GM18858 (cell line): ENCODE measurements around the gene SNED1.

Source experiments
- ATAC-seq: cut with Tn5 transposase; IDR thresholded peaks from one replicate; pipeline ENCODE4 v1.9.1; 2021; ENCODE audit not compliant: unreplicated experiment

Gene SNED1

DNA sequence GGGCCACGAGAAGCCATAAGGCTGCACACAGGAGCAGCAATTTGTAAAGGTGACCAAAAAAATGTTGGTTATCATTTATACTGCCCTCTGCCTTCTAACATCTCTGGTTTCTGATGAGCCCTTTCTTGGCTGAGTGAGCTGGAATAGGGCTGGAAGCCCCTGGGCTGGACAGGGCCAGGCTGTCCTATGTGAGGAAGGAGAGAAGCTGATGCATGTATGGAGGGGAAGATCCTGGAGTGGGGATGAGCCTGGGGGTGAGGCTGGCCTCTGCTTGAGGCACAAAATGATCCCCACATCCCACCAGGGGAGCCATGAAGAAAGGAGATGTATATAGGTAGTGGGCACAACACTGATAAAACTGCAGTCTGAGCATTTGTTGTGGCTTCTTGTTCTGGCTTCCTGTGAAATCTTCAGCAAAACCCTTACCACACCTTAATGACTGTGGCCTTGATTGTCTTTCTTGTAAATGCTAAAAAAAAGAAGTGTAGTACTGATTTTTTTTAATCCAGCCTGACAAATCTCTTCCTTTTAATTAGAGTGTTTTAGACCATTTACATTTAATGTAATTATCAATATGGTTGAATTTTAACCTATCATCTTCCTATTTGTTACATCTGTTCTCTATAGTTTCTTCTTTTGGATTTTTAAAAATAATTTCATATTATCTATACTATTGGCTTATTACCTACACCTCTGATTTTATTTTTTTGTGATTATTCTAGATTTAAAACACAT lies 5.6 kb downstream of the SNED1 start:
- ATAC-seq = no peak

DNA sequence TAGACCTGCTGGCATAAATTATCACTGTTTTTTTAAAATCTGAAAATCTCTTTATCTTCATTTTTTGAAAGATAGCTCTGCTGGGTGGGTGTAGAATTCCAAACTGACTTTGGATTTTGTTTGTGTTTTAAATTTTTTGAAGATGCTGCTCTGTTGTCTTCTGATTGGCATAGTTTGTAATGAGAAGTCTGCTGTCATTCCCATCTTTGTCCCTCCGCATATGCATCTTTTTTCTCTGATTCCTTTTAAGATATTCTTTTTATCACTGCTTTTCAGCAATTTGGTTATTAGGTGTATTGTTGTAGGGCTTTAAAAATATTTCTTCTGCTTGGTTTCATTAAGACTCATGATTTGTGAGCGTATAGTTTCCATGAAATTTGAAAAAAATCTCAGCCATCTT lies 7.2 kb downstream of the SNED1 start:
- ATAC-seq = no peak

DNA sequence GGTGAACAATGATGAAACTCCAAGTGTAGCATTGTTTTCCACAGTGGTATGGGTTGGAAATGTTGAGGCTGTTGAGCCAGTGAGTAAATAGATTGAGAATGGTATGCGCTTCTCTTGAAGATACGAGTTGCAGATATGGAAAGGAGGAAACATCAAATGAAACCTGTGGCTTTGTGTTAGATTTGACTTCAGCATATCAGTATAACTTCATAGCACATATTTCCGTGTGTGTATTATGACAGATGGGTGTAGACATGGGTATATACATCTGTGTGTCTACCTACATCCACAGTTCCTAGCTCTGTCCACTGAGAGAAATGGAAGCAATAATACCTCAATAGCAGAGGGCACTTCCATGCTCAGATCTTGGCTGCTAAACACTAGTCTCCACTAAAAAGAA lies 8.0 kb downstream of the SNED1 start:
- no peak for ATAC-seq

DNA sequence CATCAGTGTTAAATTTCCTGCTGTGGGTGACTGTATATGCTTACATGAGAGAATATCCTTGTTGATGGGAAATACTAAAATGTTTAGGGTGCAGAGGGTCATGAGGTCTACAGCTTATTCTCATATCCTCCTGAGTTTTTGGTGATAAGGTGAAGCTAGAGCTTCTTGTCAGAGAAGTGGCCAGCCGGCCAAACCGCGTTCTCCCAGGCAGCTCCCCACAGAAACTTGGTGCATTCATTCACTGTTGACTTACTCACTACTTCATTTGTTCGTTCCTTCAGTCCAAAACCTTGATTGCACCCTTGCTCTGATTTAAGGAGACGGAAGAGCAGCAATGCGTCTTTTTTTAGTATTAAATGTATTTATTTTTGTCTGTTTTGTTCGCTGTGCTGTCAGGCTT lies 8.7 kb downstream of the SNED1 start:
- ATAC-seq = no peak

- no peak for ATAC-seq
Observed at GRCh38 chr2:241007880-241008710, 9.7 kb downstream of the SNED1 start.

- ATAC-seq = no peak
Observed at GRCh38 chr2:241008711-241009121, 10.3 kb downstream of the SNED1 start.

DNA sequence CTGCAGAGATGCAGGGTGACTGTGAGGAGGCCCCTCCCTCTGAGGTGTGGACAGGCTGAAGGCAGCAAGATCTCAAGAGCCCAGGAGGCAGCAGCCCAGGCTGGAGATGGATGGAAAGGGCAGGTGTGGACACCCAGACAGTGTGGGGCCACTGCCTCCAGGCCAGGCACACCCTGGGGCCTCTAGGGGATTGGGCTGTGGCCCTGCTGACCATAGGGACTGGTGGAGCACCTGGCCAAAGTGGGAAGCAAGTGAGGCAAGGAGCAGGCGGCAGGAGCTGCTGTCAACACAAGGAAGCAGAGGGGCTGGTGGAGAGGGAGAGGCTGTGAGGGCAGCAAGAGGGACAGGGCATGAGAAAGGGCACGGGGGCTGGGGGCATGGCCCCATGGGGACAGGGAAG lies 10.8 kb downstream of the SNED1 start:
- no peak for ATAC-seq

DNA sequence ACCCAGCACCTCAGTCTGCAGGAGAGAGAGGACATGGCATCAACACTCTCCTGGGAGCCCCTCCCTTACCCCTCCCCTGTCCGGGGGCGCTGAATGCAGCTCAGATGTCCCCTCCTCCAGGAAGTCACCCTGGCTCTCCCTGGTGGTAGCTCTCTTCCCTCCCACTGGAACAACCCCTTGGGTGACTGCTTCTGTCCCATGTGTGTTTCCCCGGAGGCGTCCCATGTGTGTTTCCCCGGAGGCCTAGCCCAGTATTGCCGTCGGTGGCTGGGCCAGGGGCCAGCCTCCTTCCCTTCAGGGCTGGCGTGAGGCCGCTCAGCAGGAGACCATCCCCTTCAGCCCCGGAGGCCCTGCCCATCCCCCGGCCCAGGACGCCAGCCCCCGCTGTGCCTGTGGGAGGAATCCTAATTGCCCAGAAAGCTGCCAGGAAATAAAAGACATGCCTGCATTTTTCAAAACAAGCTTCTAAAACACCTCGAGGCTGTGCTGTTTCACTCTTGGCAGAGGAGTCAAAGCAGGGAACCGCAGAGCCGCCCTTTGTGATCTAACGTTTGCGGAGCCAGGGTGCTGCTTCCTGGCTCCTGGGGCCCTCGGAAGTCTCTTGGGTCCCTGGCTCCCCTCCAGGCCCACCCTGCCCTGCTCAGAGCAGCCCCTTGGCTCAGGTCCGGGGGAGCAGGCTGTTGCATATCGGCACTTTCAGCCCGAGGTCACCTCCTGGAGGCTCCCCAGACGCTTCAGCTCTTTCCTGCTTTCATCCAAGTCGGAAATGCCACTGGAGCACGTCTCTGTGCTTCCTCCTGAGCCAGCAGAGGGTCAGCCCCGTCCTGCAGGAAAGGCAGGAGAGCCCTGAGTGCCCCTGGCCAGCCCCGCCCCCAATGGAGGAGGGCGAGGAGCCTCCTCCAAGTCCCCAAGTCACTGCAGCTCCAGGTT lies 11.4 kb downstream of the SNED1 start:
- no peak for ATAC-seq

GRCh38 chr2:241010531-241011295 lies 12.3 kb downstream of the SNED1 start:
- no peak for ATAC-seq

DNA sequence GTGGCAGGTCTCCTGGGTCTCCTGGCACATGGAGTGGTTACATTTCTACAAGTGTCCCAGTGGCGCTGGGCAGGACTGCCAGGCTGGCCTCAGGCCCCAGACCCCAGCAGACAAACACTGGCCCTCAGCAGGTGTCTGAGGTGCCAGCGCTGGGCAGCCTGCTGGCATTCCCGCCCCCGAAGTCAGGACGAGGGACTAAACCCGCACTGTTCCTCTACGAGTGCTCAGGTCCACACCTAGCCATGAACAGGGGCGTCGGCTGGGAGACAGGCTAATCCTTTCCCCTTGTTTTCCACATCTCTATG lies 12.8 kb downstream of the SNED1 start:
- no peak for ATAC-seq

GRCh38 chr2:241011751-241012510 lies 13.5 kb downstream of the SNED1 start:
- no peak for ATAC-seq

DNA sequence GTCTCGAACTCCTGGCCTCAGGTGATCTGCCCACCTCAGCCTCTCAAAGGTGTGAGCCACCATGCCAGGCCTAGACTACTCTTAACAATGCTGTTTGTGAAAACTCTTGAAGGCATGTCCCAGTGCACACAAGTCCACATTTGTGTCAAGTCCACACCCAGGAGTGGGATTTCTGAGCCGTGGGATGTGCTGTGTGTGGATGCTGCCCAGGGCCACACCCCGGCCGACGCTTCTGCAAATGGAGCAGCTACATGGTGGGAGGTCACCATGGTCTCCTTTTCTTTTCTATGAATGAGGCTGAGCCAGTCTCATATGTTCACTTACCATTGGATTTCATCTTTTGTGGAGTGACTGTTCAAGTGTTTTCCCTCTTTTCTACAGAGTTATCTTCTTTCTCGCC lies 15.8 kb downstream of the SNED1 start:
- ATAC-seq = no peak

- no peak for ATAC-seq
Observed at GRCh38 chr2:241014764-241015163, 16.3 kb downstream of the SNED1 start.

- ATAC-seq = no peak
Observed at GRCh38 chr2:241015439-241015838, 17.0 kb downstream of the SNED1 start.

- no peak for ATAC-seq
Observed at GRCh38 chr2:241017228-241017940, 19.0 kb downstream of the SNED1 start.

GRCh38 chr2:241018051-241018891 lies 19.9 kb downstream of the SNED1 start:
- ATAC-seq = no peak

DNA sequence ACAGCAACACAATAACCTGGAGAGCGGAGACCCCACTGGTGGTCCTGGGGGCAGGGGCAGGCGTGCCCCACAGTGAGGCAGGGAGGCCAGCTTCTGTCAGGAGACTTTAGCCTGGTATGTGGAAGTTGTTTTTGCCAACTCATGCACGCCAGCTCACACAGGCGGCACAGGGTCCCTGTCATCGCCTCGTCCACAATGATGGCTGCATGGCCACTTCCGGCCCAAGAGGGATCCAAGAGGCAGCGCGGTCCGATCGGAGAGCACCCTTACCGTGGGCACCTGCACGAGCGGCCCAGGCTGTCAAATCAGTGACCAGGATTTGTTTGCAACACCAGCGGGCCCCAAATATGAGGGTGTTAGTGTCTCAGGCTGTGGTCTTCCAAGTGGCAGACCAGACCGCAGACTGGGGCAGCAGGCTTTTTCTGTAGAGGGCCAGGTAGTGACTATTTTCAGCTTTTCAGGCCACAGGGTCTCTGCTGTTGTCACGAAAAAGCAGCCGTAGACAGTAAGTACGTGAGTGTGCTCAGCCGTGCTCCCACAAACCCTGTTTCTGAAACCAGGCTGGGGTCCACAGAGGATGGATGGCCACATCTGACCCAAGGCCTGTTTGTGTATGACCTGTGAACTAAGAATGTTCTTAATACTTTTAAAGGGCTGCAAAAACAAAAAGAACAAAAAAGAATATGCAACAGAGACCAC lies 21.2 kb downstream of the SNED1 start:
- ATAC-seq = no peak

- ATAC-seq = no peak
Observed at GRCh38 chr2:241020201-241020600, 21.8 kb downstream of the SNED1 start.
